Regular cardiac myocyte (primary cell): Measurements from ENCODE around the gene MARCKS. TPM values are rescaled to one million over a fixed set of nuclear protein-coding genes. Genes with fewer than 3 reads are reported as not detected.

Experiments used
- total RNA-seq: library from RNA; depleted of rRNA; stranded (reverse); fragments of >200 nt; gene quantifications from 2 replicates; pipeline ENCODE4 v1.2.3, GENCODE V29; 2014

Gene MARCKS
- total RNA-seq = 119 and 258 TPM in 2 replicates

GRCh38 chr6:113856625-113857555 lies at the start of gene MARCKS:
TSS of gene MARCKS (plus strand) at chr6:113857345. CDS start at chr6:113857746, 401 bp downstream.

Other genes with a start within 250 kb of the MARCKS start
- 49.0 and 109 TPM in 2 replicates for gene HDAC2, start 113.8 kb downstream of the MARCKS start, total RNA-seq